ENCODE data around the gene NMT1.
"Not testable (repeated sequence)": the region's sequence is repeated elsewhere in the genome, so short reads cannot be mapped to it uniquely, and the experiment has no call there.

The NMT1 gene

DNA sequence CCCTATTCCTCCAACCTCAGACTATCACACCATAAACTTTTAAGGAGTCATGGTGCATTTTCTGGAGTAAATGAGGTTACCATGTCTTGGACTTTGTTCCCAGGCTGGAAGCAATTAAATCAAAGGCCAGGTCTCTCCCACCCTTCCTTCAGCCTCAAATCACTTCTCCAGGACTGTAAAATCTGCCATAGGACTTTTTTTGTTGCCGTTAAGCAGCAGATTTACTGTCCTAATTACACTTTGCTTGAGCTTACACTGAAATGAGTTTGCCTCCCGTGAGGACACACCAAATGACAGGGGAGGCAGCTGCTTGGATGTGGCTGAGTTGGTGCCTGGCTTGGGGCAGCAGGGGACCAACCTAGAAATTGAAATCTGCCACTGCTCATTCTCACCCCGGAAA is 24.4 kb upstream of the NMT1 start:
- no peak for DNase-seq (ENCODE audit: low read depth, low spot score)

DNA sequence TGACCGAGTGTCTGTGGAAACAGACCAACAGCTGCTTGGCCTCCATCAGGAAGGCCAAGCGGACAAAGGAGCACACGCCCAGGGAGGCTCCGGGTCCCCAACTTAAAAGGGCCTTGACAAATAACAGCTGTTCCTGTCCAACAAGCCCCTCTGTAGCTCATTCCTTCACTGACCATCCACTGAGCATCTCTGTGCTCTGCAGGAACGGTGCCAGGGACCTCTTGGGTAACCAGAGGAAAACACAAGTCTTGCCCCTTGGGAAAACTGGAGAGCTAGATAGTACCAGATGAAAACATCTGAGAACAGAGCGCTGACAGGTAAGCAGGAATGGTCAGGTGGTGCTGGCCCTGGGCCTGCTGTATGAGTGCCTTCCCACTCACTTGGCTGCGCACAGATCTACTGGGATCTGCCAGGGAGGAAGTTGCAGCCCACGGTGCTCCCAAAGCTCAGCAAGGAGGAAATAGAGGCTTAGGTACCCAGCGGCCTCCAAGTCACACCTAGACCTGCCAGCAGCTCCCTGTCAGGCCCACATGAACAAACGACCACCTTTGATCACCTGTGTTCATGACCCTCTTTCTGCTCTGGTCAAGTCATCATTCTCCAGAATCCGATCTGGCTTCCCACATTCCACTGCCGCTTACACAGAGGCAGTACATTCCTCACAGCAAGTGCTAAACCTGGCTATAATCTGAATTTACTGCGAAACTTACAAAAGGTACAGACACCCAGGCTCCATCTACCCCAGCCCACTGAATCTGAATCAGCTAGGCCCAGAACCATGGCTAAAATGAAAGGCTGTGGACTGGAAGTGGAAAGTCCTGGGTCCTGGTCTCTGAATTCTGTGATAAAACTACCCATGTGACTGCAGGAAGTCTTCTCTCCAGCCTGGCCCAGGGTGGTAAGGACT is 22.1 kb upstream of the NMT1 start:
- no peak for DNase-seq (ENCODE audit: low read depth, low spot score)

DNA sequence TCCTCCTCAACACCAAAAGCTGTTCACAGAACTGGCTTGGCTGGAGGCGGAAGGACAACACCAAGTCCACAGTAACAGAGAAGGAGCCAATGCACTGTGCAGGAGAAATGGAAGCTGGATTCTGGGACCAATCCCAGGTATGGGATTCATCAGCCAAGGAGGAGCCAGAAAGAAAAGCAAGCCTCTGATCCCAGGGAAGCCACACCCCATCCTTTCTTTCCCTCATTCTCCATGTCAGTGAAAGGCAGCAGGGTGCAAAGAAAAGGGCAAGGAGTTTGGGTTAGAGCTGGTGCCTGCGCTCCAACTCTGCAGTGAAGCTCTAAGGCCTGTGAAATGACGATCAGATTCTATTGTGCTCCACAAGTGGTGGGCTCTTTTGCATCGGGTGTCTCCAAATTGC is 20.7 kb upstream of the NMT1 start:
- DNase-seq (ENCODE audit: low read depth, low spot score) = no peak

DNA sequence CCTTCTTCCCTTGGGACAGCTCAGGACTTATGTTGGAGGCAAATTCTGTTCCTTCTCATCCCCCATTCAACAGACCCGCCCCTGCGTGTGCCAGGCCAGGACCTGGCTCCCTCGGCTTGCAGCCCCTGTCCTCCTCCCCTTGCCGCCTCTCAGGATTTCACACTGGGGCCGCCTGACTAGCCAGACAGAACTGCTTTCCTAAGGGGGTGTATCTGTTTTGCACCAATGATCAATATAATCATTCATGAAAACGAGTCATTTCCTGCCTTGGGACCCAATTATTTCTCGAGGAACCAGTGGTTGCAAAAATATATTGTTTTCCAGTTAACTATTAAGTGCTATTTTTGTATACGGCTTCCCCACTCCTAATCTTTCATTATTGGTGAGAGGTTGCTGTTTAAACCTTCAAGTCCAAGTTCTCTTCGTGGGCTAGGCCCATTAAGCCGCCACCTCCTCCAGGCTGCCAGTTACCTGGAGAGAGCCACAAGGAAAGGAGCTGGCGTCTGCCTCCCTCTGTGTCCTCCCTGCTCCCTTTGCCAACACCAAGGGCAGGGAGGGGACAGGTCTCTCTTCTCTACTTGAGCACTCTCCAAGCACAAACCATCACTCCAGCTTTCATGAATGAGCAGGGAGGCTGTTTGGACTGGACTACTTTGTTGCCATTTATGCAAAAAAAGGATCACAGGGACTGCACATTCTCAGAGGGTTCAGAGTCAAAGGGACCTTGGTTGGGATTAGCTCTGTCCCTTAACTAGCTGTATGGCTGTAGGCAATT is 18.6 kb upstream of the NMT1 start:
- DNase-seq (ENCODE audit: low read depth, low spot score) = no peak

DNA sequence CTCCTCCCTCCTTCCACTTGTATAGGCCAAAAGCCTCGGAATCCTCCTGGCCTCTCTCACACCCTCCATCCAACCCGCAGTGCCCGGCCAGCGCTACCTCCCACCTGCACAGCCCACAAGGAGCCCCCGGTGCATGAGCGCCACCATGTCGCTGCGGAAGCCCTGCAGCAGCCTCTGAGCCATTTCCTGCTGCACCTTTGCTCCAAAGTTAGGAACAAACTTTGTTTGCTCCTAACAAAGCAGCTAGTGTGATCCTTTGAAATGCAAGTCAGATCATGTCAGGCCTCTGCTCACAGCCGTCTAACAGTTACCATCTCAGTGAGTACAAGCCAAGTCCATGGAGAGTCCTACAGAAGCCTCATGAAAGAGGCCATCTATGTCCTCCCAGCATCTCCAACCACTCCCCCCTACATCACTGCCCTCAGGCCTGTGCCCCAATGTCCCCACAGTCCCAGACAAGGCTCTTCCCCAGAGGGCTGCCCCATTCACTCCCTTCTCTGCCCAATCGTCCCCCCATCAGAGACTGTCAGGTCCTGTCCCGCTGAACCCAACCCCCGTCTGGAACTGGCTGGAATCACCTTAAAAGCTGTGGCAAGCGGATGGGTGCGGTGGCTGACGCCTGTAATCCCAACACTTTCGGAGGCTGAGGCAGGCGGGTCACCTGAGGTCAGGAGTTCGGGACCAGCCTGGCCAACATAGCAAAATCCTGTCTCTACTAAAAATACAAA is 17.1 kb upstream of the NMT1 start:
- DNase-seq (ENCODE audit: low read depth, low spot score) = no peak

DNA sequence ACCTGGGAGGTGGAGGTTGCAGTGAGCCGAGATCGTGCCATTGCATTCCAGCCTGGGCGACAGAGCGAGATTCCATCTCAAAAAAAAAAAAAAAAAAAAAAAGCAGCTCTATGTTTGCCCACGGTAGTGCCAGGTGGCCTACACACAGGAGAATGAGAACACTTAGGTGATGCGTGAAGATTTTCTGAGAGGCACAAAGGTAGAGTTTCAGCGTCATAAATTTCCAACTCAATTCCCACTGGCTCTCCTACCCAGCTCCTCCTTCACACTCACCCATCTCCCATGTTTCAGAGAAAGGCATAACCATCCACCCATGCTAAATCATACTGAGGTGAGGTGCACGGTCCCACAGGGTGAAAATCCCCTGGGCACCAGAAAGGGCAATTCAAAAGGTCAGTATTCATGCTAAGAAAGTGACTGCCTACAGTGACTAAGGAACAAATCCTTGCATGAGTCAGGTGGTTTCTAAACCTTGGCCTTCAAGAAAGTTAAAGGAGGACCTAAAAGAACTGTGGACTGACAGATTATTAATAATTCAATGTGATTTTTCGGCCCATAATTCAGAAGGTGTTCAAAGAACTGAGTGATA is 14.5 kb upstream of the NMT1 start:
- no peak for DNase-seq (ENCODE audit: low read depth, low spot score)

DNA sequence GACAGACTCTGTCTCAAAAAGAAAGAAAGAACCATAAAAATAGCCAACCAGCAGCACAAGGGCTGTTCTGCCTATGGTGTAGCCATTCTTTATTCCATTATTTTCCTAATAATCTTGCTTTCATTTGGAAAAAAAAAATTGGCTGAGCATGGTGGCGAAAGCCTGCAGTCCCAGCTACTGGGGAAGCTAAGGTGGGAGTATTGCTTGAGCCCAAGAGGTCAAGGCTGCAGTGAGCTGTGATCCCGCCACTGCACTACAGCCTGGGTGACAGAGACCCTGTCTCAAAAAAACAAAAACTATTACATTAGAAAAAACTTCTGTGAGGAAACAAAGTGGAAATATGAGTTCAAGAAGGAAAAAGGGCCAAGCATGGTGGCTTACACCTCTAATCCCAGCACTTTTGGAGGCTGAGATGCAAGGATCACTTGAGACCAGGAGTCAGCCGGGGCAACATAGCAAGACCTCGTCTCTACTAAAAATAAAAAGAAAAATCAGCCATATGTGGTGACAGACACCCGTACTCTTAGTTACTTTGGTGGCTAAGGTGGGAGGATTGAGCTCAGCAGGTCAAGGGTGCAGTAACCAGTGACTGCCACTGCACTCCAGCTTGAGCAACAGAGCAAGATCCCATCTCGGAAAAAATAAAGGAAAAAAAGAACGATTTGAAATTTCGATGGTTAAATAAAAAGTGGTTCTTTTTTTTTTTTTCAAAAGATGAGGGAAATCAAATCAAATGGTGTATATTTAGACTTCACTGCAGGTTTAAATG is 12.1 kb upstream of the NMT1 start:
- no peak for DNase-seq (ENCODE audit: low read depth, low spot score)

DNA sequence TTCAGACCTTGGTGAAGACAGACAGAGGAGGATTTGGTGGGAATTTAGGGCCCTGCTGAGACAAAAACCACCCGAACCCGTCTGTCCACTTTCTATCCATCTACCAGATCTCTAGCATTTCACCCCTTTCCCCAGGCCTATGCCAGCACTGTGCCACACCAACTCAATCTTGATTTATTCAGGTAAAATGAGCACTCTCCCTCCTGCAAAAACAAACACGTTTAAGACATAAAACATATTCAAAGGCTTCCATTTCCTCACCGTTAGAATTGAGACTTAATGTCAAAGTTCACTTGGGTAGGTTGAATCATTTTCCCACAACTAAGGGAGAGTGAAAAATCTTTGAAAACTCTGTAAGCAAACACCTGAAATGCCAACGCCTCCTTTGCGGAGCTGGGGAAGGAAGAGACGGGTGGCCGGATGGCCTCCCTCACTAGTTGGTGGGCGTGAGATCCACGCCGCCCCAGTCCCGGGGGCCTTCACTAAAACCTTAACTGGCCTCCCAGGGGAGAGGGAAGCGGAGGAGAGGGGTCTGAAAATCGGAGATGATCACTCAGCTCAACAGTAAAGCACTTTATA is 10.5 kb upstream of the NMT1 start:
- DNase-seq (ENCODE audit: low read depth, low spot score) = no peak

DNA sequence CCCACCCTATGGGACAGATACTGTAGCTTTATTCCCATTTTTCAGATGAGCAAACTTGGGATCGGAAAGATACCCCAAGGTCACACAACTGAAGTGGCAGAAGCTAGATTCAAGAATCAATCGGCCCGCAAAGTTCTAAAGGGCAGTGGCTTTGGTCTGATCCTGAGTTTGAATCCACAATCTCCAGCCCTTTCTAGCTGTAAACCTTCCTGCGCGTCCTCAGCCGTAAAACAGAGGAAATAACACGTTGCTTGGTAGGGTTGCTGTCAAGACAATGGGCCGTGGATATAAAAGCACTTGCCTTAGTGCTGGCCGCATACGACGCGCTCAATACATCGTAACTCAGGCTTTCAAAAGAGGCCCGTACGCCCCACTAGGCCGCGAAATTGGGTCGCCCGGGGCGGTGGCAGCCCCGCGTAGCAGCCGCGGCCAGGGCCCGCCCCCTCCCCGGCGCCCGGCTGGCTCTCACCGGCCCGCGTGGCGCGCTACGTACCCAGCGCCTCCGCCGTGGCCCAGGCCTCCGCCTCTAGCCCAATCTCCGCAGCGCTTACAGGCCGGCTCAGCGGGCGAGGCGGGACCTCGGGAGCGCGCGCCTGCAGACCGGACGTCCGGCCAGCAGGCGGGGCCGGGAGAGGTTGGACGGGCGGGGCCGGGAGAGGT is 9.9 kb upstream of the NMT1 start, which contains the start of gene DCAKD:
Gene DCAKD (minus strand): TSS at position 573 of the 660 bp plus-strand sequence. CDS start 16,747 bp downstream, outside the sequence.
- peak; percentile 81 for DNase-seq (ENCODE audit: low read depth, low spot score)

DNA sequence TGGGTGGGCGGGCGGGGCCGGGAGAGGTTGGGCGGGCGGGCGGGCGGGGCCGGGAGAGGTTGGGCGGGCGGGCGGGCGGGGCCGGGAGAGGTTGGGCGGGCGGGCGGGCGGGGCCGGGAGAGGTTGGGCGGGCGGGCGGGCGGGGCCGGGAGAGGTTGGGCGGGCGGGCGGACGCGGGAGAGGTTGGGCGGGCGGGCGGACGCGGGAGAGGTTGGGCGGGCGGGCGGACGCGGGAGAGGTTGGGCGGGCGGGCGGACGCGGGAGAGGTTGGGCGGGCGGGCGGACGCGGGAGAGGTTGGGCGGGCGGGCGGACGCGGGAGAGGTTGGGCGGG is 9.4 kb upstream of the NMT1 start:
- not testable (repeated sequence) for DNase-seq (ENCODE audit: low read depth, low spot score)

DNA sequence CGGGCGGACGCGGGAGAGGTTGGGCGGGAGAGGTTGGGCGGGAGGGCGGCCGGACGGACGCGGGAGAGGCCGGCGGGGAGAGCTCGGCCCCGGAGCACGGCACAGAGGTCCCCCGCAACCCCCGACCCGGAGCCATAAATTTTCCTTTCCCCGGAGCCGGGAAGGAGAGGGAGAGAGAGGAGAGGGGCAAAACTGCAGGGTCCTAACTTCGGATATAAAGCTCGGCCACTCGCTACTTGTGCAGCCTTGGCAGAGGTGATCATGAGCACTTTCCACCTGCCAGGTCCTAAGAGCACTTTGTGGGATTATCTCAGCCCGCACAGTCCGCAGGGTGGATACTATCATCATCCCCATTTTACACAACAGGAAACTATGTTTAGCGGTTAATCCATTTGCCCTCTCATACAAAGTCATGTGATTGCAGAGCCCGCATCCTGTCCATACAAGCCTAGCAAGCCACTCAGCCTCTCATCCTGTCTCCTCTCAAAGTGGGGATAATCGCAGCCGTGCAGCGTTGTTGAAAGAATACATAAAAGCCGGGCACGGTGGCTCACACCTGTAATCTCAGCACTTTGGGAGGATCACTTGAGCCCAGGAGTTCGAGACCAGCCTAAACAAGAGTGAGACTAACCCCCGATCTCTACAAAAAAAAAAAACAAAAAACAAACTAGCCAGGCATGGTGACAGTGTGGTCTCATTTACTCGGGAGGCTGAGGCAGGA is 8.9 kb upstream of the NMT1 start:
- DNase-seq (ENCODE audit: low read depth, low spot score) = no peak

DNA sequence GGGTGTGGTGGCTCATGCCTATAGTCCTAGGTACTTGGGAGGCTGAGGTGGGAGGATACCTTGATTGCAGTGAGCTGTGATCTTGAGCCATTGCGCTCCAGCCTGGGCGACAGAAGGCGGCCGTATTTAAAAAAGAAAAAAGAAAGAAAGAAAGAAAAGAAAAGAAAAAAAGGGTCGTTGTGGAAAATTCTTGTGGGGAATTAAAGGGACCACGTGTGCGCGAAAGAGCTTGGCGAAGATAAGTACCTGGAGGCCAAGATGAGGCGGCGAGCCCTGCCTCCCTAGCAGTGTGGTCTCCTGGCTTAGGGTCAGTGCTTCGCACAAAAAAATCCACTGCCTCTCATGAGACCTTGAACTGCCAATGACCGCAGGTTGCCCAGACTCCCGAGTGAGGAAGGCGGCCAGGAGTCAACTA is 728 bp upstream of the NMT1 start:
- DNase-seq (ENCODE audit: low read depth, low spot score) = no peak

DNA sequence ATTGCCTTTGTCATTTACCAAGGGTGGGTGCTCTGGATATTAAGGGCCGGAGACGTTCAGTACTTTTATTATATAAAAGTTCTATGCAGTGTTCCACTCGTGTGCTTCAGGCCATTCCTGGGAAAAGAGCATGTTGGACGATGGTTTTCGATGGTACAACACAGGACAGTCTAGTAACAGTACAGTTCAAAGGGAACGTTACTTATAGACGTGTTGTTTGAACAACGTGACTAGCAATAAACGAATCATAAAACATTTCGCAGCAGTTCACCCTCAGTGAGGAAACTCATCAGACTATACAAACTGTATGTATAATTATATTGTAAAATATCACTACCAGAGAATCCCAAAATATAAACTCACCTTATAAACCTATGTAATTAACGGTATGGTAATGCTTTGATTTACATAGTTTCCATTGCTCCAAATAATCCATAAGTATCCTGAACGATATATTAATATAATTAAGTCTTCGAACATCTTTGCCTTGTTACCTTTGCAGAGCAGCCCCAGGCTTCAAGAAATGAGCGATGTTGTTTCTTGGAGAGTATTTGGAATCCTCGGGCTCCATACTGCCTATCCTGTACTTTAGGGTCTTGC is 589 bp downstream of the NMT1 start:
- no peak for DNase-seq (ENCODE audit: low read depth, low spot score)

DNA sequence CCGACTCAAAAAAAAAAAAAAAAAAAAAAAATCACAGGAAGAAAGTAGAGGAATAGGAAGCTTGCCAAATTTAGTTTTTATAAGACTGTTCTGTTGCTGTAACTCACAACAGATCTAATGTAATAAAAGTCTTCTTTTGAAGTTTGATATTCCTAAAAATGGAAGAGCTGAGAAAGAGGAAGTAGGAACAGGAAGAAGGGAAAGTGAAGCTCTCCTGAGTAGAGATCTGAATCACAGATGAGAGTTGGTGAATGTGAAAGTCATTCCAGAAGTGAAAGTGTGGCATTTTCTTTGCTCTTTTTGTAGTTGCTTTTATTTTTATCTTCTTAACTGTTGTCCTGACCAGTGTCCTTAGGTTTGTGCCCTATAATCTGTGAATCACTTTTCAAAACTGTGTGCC is 2.1 kb downstream of the NMT1 start:
- no peak for DNase-seq (ENCODE audit: low read depth, low spot score)

DNA sequence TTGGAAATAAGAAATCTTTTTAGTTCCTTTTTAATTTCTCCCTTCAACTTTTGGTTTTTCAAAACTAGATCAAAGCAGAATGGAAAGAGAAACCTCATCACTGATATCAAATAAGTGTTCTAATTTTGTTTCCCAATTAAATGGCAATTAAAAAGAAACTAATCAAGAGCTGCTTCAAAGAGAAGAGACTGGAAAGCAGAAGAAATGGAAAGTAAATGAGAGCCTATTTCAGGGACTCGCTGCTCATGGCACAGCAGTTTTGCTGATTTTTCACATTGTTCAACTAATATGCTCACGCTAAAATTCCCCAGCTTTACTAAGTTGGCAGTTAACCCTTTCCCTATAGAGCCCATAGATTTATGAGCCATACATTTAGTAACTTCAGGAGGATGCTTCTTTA is 6.5 kb downstream of the NMT1 start:
- no peak for DNase-seq (ENCODE audit: low read depth, low spot score)

DNA sequence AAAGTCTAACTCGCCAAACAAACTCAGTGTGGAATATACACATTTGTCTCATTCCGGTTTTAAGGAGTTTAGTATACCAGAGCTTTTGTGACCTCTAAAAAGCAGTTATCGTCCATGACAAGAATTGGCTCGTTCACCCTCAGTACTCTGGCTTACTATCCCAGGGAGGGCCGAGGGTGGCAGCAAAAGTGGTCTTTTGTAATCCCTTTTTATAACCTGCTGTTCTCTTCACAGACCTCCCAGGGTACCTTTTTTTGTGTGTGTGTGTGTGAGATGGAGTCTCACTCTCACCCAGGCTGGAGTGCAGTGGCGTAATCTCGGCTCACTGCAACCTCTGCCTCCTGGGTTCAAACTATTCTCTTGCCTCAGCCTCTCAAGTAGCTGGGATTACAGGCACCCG is 8.9 kb downstream of the NMT1 start:
- no peak for DNase-seq (ENCODE audit: low read depth, low spot score)

DNA sequence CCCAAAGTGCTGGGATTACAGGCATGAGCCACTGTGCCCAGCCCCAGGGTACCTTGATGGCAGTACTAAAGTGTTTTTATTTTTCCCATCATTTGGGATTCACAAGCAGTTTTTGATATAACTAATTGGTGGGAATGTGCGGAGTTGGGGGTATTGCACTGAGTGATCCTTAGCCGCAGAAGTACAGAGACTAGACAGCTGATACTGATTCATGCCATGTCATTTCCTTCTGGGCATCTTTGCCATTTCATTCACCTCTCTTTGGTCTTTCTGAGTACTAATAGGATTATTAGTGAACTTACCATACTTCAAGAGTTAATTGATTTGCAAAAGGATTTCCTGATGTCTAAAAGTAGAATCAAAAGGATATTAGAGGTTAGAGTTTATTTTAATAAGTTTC is 9.7 kb downstream of the NMT1 start:
- no peak for DNase-seq (ENCODE audit: low read depth, low spot score)

DNA sequence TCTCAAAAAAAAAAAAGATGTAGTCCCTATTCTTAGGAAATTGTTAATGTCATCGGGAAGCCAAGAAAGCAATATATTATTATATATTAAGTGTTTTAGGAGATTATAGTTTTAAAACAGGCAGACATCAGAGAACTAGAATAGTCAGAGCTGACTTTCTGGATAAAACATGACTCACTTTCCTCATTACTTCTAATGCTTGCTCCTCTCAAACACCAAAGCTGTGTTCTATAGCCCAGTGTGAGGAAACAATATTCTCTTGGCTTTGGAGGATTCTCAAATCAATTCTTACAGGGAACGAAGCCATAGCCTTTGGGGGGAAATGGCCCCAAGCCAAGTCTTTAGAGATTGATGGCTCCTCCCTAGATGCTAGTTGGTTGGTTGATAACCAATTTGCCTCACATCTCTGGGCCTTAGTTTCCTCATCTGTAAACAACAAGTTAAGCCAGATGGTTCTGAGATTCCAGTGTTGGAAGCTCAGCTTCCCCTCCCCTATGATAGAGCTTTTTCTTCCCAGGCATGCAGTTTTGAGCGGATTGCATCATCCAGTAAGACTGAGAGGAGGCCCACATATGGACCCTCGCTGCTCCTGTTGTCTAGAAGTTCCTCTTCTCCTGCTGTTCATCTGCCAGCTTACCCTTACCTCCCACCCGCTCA is 12.4 kb downstream of the NMT1 start:
- DNase-seq (ENCODE audit: low read depth, low spot score) = no peak

DNA sequence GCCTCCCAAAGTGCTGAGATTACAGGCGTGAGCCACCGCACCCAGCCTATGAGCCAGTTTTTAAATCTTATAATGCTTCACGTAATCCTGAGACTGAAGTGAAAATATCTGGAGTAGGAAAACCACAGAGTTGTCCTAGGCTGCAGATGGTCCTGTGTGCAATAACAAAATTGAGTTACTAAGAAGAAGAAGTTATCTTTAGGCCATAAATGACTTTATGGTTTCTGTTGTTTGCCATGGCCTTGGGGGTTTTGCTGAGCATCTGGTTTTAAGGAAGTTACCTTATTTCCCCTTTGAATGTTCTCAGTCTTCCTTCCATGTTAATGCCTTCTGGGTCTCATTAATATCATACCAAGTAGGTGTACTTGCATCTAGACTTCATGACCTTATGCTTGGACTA is 16.5 kb downstream of the NMT1 start:
- DNase-seq (ENCODE audit: low read depth, low spot score) = no peak
